ENCODE measurements around the gene TSR3. TPM values are rescaled to one million over a fixed set of nuclear protein-coding genes. Genes with fewer than 3 reads are reported as not detected.

Gene TSR3
- total and polyA plus RNA-seq, 2 donors from 2014 or later = 44.8 to 95.4 TPM

DNA sequence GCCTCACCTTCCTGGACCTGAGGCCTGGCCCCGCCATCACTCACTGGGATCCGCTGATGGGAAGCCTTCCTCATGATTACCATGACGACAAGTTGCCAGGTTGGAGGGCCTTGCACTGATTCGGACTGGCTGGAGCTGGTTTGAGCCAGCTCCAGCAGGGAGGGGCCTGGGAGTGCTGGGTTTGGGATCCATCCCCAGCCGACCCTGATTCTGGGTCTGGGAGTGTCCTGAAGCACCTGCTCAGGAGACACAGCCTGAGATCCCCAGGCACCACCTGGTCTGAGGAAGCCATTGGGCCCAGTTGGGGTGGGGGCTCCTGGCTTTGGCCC lies 24.1 kb downstream of the TSR3 start:
- Histone ChIP-seq H3K9me3 (ENCODE audit: control insufficient read depth in 2 of 3, insufficient read depth in 1 of 3, low read length in 3 of 3) (no peaks in the 10 kb centered on the region), H3K27me3 (ENCODE audit: control insufficient read depth, insufficient read depth, low read length) (peaks cover 4% of the 10 kb centered on the region), H3K9ac (ENCODE audit: low read length in 3 of 3) (no peak overlapping the region), H3K27ac (ENCODE audit: low read depth in 2 of 2, low read length in 2 of 2) (no peak overlapping the region), H3K36me3 (ENCODE audit: control insufficient read depth in 2 of 3, insufficient read depth in 3 of 3, low read length in 3 of 3) (peaks cover 0 to 16% (median 0%) of the 10 kb centered on the region in 3 donors), H3K4me3 (ENCODE audit: low read length in 3 of 3) (no peak overlapping the region), H3K4me1 (ENCODE audit: control insufficient read depth in 2 of 3, insufficient read depth in 2 of 3, low read depth in 1 of 3, low read length in 3 of 3) (peaks cover 0 to 12% (median 12%) of the 10 kb centered on the region in 3 donors)
- TF ChIP-seq, protein P1, sequence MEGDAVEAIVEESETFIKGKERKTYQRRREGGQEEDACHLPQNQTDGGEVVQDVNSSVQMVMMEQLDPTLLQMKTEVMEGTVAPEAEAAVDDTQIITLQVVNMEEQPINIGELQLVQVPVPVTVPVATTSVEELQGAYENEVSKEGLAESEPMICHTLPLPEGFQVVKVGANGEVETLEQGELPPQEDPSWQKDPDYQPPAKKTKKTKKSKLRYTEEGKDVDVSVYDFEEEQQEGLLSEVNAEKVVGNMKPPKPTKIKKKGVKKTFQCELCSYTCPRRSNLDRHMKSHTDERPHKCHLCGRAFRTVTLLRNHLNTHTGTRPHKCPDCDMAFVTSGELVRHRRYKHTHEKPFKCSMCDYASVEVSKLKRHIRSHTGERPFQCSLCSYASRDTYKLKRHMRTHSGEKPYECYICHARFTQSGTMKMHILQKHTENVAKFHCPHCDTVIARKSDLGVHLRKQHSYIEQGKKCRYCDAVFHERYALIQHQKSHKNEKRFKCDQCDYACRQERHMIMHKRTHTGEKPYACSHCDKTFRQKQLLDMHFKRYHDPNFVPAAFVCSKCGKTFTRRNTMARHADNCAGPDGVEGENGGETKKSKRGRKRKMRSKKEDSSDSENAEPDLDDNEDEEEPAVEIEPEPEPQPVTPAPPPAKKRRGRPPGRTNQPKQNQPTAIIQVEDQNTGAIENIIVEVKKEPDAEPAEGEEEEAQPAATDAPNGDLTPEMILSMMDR (IDR thresholded peaks at IDR 0.05; ENCODE audit: borderline replicate concordance, extremely low read depth, insufficient read depth) = no peak
- DNase-seq (no peak), FAIRE-seq (no peak)
- intact Hi-C loops (cut with DNase I) = no loop called here

DNA sequence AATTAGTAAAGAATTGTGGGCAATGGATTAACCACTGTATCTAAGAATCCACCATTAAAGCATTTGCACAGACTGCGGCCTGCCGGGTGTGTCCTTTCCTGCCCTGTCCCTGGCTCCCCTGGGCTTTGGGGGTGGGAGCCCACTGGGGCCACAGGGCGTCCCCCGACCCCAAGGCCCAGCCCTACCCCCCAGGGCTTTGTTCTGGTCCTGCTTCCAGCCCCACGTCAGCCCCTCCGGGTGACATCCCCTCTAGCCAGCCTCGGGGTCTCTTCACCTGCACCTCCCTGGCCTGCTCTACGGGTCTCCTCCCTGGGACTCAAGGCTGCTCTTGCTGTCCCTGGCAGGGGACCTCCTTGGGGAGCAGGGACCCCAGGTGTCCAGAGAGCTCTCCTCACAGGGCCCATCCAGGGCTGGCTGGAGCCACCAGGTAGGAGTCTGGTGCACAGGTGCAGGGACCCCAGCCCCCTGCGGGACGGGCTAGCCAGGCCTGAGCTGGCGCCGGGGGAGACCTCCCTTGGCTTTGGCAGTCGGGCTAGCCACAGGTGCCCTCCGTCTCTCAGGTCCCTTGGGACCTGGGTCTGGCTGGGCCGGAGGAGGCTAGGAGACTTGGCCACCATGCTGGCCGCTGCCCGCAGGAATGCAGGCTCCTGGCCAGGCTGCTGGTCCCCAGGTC lies 24.6 kb downstream of the TSR3 start:
- Histone ChIP-seq H3K9ac (ENCODE audit: low read length in 3 of 3) (no peak overlapping the region), H3K9me3 (ENCODE audit: control insufficient read depth in 2 of 3, insufficient read depth in 1 of 3, low read length in 3 of 3) (no peaks in the 10 kb centered on the region), H3K4me1 (ENCODE audit: control insufficient read depth in 2 of 3, insufficient read depth in 2 of 3, low read depth in 1 of 3, low read length in 3 of 3) (peaks cover 0 to 8% (median 8%) of the 10 kb centered on the region in 3 donors), H3K36me3 (ENCODE audit: control insufficient read depth in 2 of 3, insufficient read depth in 3 of 3, low read length in 3 of 3) (peaks cover 0 to 16% (median 0%) of the 10 kb centered on the region in 3 donors), H3K4me3 (ENCODE audit: low read length in 3 of 3) (no peak overlapping the region), H3K27ac (ENCODE audit: low read depth in 2 of 2, low read length in 2 of 2) (no peak overlapping the region), H3K27me3 (ENCODE audit: control insufficient read depth, insufficient read depth, low read length) (no peaks in the 10 kb centered on the region)
- DNase-seq (no peak), FAIRE-seq (no peak)
- TF ChIP-seq, protein P1 (IDR thresholded peaks at IDR 0.05; ENCODE audit: borderline replicate concordance, extremely low read depth, insufficient read depth) = no peak
- intact Hi-C loops (cut with DNase I) = no loop called here

DNA sequence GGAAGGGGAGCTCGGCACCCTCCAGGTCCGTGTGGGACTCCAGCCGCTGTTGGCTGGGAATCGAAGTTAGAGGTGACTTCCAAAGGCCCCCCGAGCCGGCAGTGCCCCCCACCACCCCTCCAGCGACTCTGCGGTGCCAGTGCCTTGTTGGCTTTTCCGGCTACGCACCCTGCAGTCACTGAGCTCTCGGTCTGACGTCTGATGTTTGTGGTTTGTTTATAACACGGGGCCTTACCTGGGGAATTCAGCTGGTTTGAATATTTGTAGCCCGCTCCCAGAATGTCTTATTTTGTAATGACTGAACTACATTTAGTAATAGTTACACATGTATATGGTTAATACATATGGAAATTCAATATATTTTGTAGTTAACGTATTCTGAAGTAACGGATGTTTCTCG lies 25.3 kb downstream of the TSR3 start:
- FAIRE-seq = no peak
- Histone ChIP-seq H3K9me3 (ENCODE audit: control insufficient read depth in 2 of 3, insufficient read depth in 1 of 3, low read length in 3 of 3) (no peaks in the 10 kb centered on the region), H3K27ac (ENCODE audit: low read depth in 2 of 2, low read length in 2 of 2) (no peak overlapping the region), H3K27me3 (ENCODE audit: control insufficient read depth, insufficient read depth, low read length) (no peaks in the 10 kb centered on the region), H3K4me3 (ENCODE audit: low read length in 3 of 3) (no peak overlapping the region), H3K4me1 (ENCODE audit: control insufficient read depth in 2 of 3, insufficient read depth in 2 of 3, low read depth in 1 of 3, low read length in 3 of 3) (peaks cover 0 to 3% (median 2%) of the 10 kb centered on the region in 3 donors), H3K9ac (ENCODE audit: low read length in 3 of 3) (no peak overlapping the region), H3K36me3 (ENCODE audit: control insufficient read depth in 2 of 3, insufficient read depth in 3 of 3, low read length in 3 of 3) (peaks cover 0 to 20% (median 2%) of the 10 kb centered on the region in 3 donors)
- intact Hi-C loops (cut with DNase I) = no loop called here
- DNase-seq = no peak
- TF ChIP-seq, protein P1 (IDR thresholded peaks at IDR 0.05; ENCODE audit: borderline replicate concordance, extremely low read depth, insufficient read depth) = no peak

All from kidney (tissue), 14 donors.